CD4-positive, alpha-beta memory T cell (primary cell): ENCODE results near the gene NACC2. TPM values are rescaled to one million over a fixed set of nuclear protein-coding genes. Genes with fewer than 3 reads are reported as not detected.

Experiments used
- CTCF ChIA-PET: fragments of 350-600 bp; sonication (Branson Sonifier 250); formaldehyde crosslinking; loops from one replicate; lab custom pipeline; 2021; ENCODE audit warnings: inconsistent platforms; ENCODE audit not compliant: partially characterized antibody; lab: Charles Lee
- POLR2A ChIA-PET: fragments of 350-600 bp; sonication (Branson Sonifier 250); formaldehyde crosslinking; loops from one replicate; lab custom pipeline; 2021; ENCODE audit not compliant: partially characterized antibody; lab: Charles Lee
- DNase-seq, 5 donors: peaks; one replicate each; pipeline versions ENCODE4 v3.0.0 to v3.0.0-alpha.2; 2020 to 2022; ENCODE audit warnings: mixed read lengths in 1 of 5
- H3K27ac ChIP-seq: one replicate; pipeline ENCODE4 v1.7.0; 2013; ENCODE audit warnings: low read depth, low read length
- H3K27me3 ChIP-seq: 2 replicates; pipeline ENCODE4 v1.7.0; 2013; ENCODE audit warnings: mild to moderate bottlenecking, low read length, moderate library complexity; ENCODE audit not compliant: insufficient read depth
- H3K36me3 ChIP-seq: 2 replicates; pipeline ENCODE4 v1.7.0; 2013; ENCODE audit warnings: mild to moderate bottlenecking, low read length, moderate library complexity; ENCODE audit not compliant: insufficient read depth
- H3K4me1 ChIP-seq: 2 replicates; pipeline ENCODE4 v1.7.0; 2013; ENCODE audit warnings: mild to moderate bottlenecking, low read length, moderate library complexity; ENCODE audit not compliant: insufficient read depth
- H3K4me3 ChIP-seq, 2 donors: one replicate each; pipeline ENCODE4 v1.7.0; 2013; ENCODE audit warnings: low read length in 2 of 2, mild to moderate bottlenecking in 1 of 2
- H3K9me3 ChIP-seq, 2 donors: one replicate each; pipeline ENCODE4 v1.7.0; 2013; ENCODE audit warnings: low read length in 2 of 2, control low read depth in 1 of 2; ENCODE audit not compliant: control insufficient read depth in 1 of 2
- H3K27ac Mint-ChIP-seq, 7 donors: one replicate each; pipeline ENCODE4 v1.8.0; 2020 to 2021; ENCODE audit warnings: mixed read lengths in 7 of 7, mild to moderate bottlenecking in 6 of 7, inconsistent platforms in 3 of 7, moderate library complexity in 3 of 7
- H3K27me3 Mint-ChIP-seq, 2 donors: one replicate each; pipeline ENCODE4 v1.8.0; 2020 to 2021; ENCODE audit warnings: mixed read lengths in 2 of 2
- H3K36me3 Mint-ChIP-seq, 2 donors: one replicate each; pipeline ENCODE4 v1.8.0; 2020 to 2021; ENCODE audit warnings: mixed read lengths in 2 of 2, inconsistent platforms in 1 of 2, mild to moderate bottlenecking in 1 of 2
- H3K4me1 Mint-ChIP-seq, 4 donors: one replicate each; pipeline ENCODE4 v1.8.0; 2020 to 2021; ENCODE audit warnings: mixed read lengths in 4 of 4, mild to moderate bottlenecking in 1 of 4
- H3K4me3 Mint-ChIP-seq, 8 donors: one replicate each; pipeline ENCODE4 v1.8.0; 2020 to 2021; ENCODE audit warnings: mixed read lengths in 8 of 8, mild to moderate bottlenecking in 7 of 8, moderate library complexity in 6 of 8, inconsistent platforms in 3 of 8
- H3K9me3 Mint-ChIP-seq, 8 donors: one replicate each; pipeline ENCODE4 v1.8.0; 2020 to 2021; ENCODE audit warnings: mixed read lengths in 8 of 8, mild to moderate bottlenecking in 5 of 8, inconsistent platforms in 3 of 8, moderate library complexity in 1 of 8
- intact Hi-C: fragments of 100-400 bp; cut with micrococcal nuclease; formaldehyde crosslinking; loops from one replicate; pipeline ENCODE4 v1.15.1; 2023
- polyA plus RNA-seq, 2 donors: library from polyadenylated mRNA; unstranded; fragments of 300-500 nt; fragmentation: Illumina TruSeq; gene quantifications; one replicate each; pipeline ENCODE4 v1.2.3, GENCODE V29; 2021
- total RNA-seq, 2 experiments: library from RNA; stranded (reverse); gene quantifications; one replicate each; pipeline ENCODE4 v1.2.3, GENCODE V29; 2021

NACC2 gene
- total and polyA plus RNA-seq, 4 experiments from 2014 or later: 0.58 to 12.2 (median 7.1) TPM

GRCh38 chr9:136019681-136020060 is 75.4 kb downstream of the NACC2 start:
- ChIA-PET CTCF (no interaction called here), POLR2A (no interaction called here)
- Histone ChIP-seq H3K27ac (no peak overlapping the region), H3K9me3 (no peaks in the 10 kb centered on the region), H3K4me1 (no peaks in the 10 kb centered on the region), H3K27me3 (no peaks in the 10 kb centered on the region), H3K36me3 (no peaks in the 10 kb centered on the region), H3K4me3 (no peak overlapping the region)
- Mint-ChIP-seq H3K27me3 (no peaks in the 10 kb centered on the region), H3K36me3 (peaks cover 0 to 4% of the 10 kb centered on the region in 2 donors), H3K4me3 (no peak overlapping the region), H3K9me3 (no peaks in the 10 kb centered on the region), H3K4me1 (peaks cover 2 to 14% (median 8%) of the 10 kb centered on the region in 4 donors), H3K27ac (peak overlapping the region in 1 of 7 donors; percentile 11)
- intact Hi-C loops: no loop called here
- DNase-seq: no peak

DNA sequence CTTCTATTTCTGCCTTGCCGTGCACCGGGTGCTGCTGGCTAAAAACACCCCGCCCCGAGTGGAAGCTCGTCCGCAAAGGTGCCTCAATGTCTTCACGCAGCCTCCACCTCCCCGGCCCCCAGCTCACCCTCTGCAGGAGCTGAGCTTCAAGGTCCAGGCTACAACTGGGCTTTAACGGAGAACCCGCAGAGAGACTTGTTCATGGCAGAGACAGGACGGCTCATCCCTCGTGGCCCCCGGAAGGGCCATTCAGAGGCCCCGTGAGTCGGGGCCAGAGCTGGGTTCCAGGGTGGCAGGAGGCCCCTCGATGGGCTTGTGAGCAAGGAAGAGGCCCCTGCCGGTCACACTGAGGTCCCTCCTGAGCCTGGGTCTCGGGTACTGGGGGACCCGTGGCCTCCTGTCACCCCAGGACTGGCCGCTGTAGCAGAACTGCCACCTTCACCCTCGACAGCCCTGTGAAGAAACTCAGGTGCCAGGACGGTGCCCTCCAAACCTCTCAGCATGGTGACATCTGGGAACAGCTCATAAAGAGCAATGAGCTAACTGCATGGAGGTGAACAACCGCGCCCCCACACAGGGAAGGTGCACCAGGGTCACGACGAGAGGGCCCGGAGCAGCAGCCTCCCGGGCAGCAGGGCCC is 75.9 kb downstream of the NACC2 start:
- H3K36me3 Mint-ChIP-seq: peaks cover 0 to 1% of the 10 kb centered on the region in 2 donors
- Histone ChIP-seq H3K4me3 (no peak overlapping the region), H3K9me3 (no peaks in the 10 kb centered on the region), H3K27ac (no peak overlapping the region), H3K36me3 (no peaks in the 10 kb centered on the region), H3K4me1 (no peaks in the 10 kb centered on the region), H3K27me3 (no peaks in the 10 kb centered on the region)
- peaks cover 2 to 11% (median 7%) of the 10 kb centered on the region in 4 donors for H3K4me1 Mint-ChIP-seq
- DNase-seq: no peak
- ChIA-PET POLR2A (no interaction called here), CTCF (no interaction called here)
- H3K27me3 Mint-ChIP-seq: no peaks in the 10 kb centered on the region
- no peak overlapping the region for H3K27ac Mint-ChIP-seq
- no peaks in the 10 kb centered on the region for H3K9me3 Mint-ChIP-seq
- intact Hi-C loops: no loop called here
- H3K4me3 Mint-ChIP-seq: no peak overlapping the region

DNA sequence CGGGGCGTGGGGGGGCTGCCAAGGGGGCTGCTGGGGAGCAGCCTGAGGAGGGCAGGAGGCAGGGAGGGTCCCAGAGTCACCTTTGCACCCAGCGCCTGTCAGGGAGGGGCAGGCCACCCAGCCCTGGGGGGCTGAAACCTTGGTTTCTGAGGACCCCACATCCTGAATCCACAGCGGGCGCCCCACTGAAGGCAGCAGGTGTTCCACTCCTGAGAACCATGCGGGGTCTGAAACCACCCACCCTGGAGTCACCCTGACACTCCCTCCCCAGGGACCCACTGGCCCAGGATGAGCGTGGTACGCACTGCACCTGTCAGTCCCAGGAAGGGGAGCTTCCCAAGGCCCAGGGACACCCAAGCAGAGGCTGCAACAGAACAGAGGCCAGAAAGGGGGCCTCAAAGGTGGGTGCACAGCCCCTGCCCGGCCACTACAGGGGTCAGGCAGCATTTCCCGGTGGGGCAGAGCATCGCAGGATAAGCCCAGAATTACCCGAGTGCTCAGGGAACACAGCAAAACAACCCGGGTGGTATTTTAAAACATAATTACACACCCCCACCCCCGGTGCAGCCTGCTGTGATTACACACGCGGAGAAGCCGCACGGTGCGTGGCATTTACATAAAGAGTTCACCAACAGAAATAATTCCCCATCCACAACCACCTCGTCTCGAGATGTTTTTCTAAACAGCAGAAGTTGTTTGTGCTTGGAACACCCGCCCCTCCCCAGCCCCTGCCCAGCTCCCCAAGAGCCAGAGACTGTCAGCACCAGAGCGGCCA is 76.6 kb downstream of the NACC2 start:
- H3K27me3 ChIP-seq: no peaks in the 10 kb centered on the region
- H3K36me3 ChIP-seq: no peaks in the 10 kb centered on the region
- intact Hi-C loops: no loop called here
- no peak overlapping the region for H3K4me3 Mint-ChIP-seq
- no peak overlapping the region for H3K27ac Mint-ChIP-seq
- no peak overlapping the region for H3K27ac ChIP-seq
- H3K9me3 ChIP-seq: no peaks in the 10 kb centered on the region
- no peaks in the 10 kb centered on the region for H3K9me3 Mint-ChIP-seq
- no peak overlapping the region for H3K4me3 ChIP-seq
- no peaks in the 10 kb centered on the region for H3K27me3 Mint-ChIP-seq
- H3K4me1 ChIP-seq: no peaks in the 10 kb centered on the region
- DNase-seq: no peak
- POLR2A ChIA-PET: no interaction called here
- no peaks in the 10 kb centered on the region for H3K36me3 Mint-ChIP-seq
- CTCF ChIA-PET: no interaction called here
- peaks cover 0 to 7% (median 4%) of the 10 kb centered on the region in 4 donors for H3K4me1 Mint-ChIP-seq

DNA sequence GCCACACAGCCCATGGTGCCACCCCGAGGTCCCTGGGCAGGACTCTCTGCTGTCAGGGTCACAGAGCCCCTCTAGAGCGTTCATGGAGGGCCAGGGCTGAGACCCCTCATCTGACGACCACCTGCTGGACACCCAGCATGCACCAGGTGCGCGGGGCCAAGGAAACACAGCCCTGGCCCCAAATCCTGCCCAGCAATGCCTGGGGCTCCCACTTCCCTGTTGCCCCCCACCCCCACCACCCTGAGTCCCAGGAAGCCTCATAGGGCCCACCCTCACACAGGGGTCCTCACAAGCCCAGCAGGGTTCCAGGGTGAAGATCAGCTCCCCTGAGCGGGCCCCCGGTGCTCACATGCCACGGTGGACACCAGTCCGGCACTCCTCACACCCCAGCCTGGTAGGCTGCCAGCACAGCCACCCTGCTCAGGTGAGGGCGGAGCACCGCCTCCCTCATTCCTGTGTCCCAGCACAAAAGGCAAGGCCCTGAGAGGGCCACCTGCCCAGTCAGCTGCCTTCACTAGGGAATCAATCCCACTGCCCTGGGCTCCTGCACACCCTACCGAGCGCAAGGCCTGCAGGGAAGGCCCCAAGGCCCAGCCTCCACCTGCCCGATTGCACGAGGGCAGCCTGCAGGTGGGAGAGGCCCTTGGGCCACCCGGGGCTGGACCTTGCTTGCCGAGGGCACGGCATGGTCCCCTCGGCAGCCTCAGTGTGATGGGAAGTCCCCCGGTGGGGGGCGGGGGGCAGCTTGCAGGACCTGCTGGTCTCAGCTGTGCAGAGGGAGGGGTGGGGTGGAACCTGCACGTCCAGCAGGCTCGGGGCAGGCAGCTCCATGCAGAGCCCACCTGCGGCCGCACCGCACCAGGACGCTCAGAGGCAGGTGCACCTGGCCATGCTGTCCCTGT is 77.5 kb downstream of the NACC2 start:
- no peak overlapping the region for H3K4me3 Mint-ChIP-seq
- Histone ChIP-seq H3K27ac (no peak overlapping the region), H3K4me3 (no peak overlapping the region), H3K27me3 (no peaks in the 10 kb centered on the region), H3K4me1 (no peaks in the 10 kb centered on the region), H3K9me3 (no peaks in the 10 kb centered on the region), H3K36me3 (no peaks in the 10 kb centered on the region)
- peaks cover 0 to 6% (median 4%) of the 10 kb centered on the region in 4 donors for H3K4me1 Mint-ChIP-seq
- DNase-seq: no peak
- H3K36me3 Mint-ChIP-seq: no peaks in the 10 kb centered on the region
- intact Hi-C loops: no loop called here
- H3K27me3 Mint-ChIP-seq: no peaks in the 10 kb centered on the region
- H3K27ac Mint-ChIP-seq: no peak overlapping the region
- H3K9me3 Mint-ChIP-seq: no peaks in the 10 kb centered on the region
- ChIA-PET POLR2A (no interaction called here), CTCF (no interaction called here)

- no peak overlapping the region for H3K27ac ChIP-seq
- CTCF ChIA-PET: no interaction called here
- intact Hi-C loops: no loop called here
- Mint-ChIP-seq H3K9me3 (no peaks in the 10 kb centered on the region), H3K36me3 (no peaks in the 10 kb centered on the region), H3K27ac (no peak overlapping the region), H3K4me3 (no peak overlapping the region), H3K27me3 (no peaks in the 10 kb centered on the region), H3K4me1 (peaks cover 0 to 6% (median 4%) of the 10 kb centered on the region in 4 donors)
- H3K9me3 ChIP-seq: no peaks in the 10 kb centered on the region
- H3K36me3 ChIP-seq: no peaks in the 10 kb centered on the region
- H3K4me3 ChIP-seq: no peak overlapping the region
- POLR2A ChIA-PET: no interaction called here
- no peak for DNase-seq
- no peaks in the 10 kb centered on the region for H3K4me1 ChIP-seq
- H3K27me3 ChIP-seq: no peaks in the 10 kb centered on the region
Measured at GRCh38 chr9:136016572-136017288, 78.4 kb downstream of the NACC2 start.

- Mint-ChIP-seq H3K27me3 (no peaks in the 10 kb centered on the region), H3K9me3 (no peaks in the 10 kb centered on the region), H3K36me3 (no peaks in the 10 kb centered on the region), H3K4me3 (no peak overlapping the region), H3K4me1 (peaks cover 0 to 5% (median under 1%) of the 10 kb centered on the region in 4 donors), H3K27ac (no peak overlapping the region)
- Histone ChIP-seq H3K27ac (no peak overlapping the region), H3K36me3 (no peaks in the 10 kb centered on the region), H3K4me1 (no peaks in the 10 kb centered on the region), H3K4me3 (no peak overlapping the region), H3K9me3 (no peaks in the 10 kb centered on the region), H3K27me3 (no peaks in the 10 kb centered on the region)
- intact Hi-C loops: no loop called here
- ChIA-PET POLR2A (no interaction called here), CTCF (no interaction called here)
- DNase-seq: no peak
Measured at GRCh38 chr9:136015656-136016571, 79.2 kb downstream of the NACC2 start.
